OCI-LY3 (cell line): ENCODE results near the gene TAC3.

ENCODE experiments used
- H2AFZ ChIP-seq: fragments of 200-600, 300-600 bp; shearing (Covaris generic); 2 replicates; pipeline ENCODE4 v1.6.0; 2014; ENCODE audit warnings: antibody characterized with exemption, low read depth, low read length
- H3K27ac ChIP-seq: fragments of 200-600, 300-600 bp; sonication (generic); 2 replicates; pipeline ENCODE4 v1.5.1; 2014; ENCODE audit warnings: mild to moderate bottlenecking, low read length, moderate library complexity, mixed read lengths
- H3K27me3 ChIP-seq: fragments of 200-600, 300-600 bp; sonication (generic); 2 replicates; pipeline ENCODE4 v1.6.1; 2014; ENCODE audit warnings: low read depth, low read length, mixed read lengths
- H3K36me3 ChIP-seq: fragments of 200-600, 300-600 bp; sonication (generic); replicated peaks from 2 replicates; pipeline ENCODE3; 2014; ENCODE audit warnings: low read depth, low read length, mixed read lengths
- H3K4me1 ChIP-seq: fragments of 300-600, 200-600 bp; sonication (generic); 2 replicates; pipeline ENCODE4 v1.6.1; 2014; ENCODE audit warnings: low read length, mixed read lengths
- H3K4me2 ChIP-seq: fragments of 200-600, 300-600 bp; sonication (generic); 2 replicates; pipeline ENCODE4 v1.6.1; 2014; ENCODE audit warnings: low read length, mixed read lengths
- H3K4me3 ChIP-seq: fragments of 300-600, 200-600 bp; sonication (generic); 2 replicates; pipeline ENCODE4 v1.5.1; 2014; ENCODE audit warnings: antibody characterized with exemption, mild to moderate bottlenecking, low read length, moderate library complexity
- H3K79me2 ChIP-seq: fragments of 300-600, 200-600 bp; shearing (Covaris generic); 2 replicates; pipeline ENCODE4 v1.6.1; 2014; ENCODE audit warnings: mild to moderate bottlenecking, low read length, mixed read lengths
- H3K9ac ChIP-seq: fragments of 300-600, 200-600 bp; shearing (Covaris generic); 2 replicates; pipeline ENCODE4 v1.6.0; 2014; ENCODE audit warnings: mild to moderate bottlenecking, low read length, moderate library complexity
- H3K9me3 ChIP-seq: fragments of 200-600, 300-600 bp; shearing (Covaris generic); 2 replicates; pipeline ENCODE4 v1.6.1; 2014; ENCODE audit warnings: low read length, mixed read lengths; ENCODE audit not compliant: insufficient read depth
- H4K20me1 ChIP-seq: fragments of 200-600, 300-600 bp; sonication (generic); 2 replicates; pipeline ENCODE4 v1.6.1; 2016; ENCODE audit warnings: low read length, mixed read lengths; ENCODE audit not compliant: insufficient read depth
- CTCF ChIP-seq: fragments of 200-600, 300-600 bp; sonication (generic); IDR thresholded peaks from 2 replicates; pipeline ENCODE4 v1.5.1; 2014; ENCODE audit warnings: antibody characterized with exemption, low read length, low read depth
- EZH2phosphoT487 ChIP-seq: fragments of 200-600 bp; shearing (Covaris generic); IDR thresholded peaks from 2 replicates; pipeline ENCODE4 v1.6.1; 2018; ENCODE audit warnings: antibody characterized with exemption, mixed run types, low read depth

The TAC3 gene

GRCh38 chr12:57049119-57049446 lies 32.8 kb upstream of the TAC3 start:
- H3K4me3 ChIP-seq = no peak overlapping the region
- H3K36me3 ChIP-seq = peaks cover 2% of the 10 kb centered on the region
- H3K9me3 ChIP-seq = no peaks in the 10 kb centered on the region
- H3K9ac ChIP-seq = no peak overlapping the region
- no peak overlapping the region for H3K4me2 ChIP-seq
- no peak for TF ChIP-seq EZH2phosphoT487
- no peak for TF ChIP-seq CTCF
- H3K79me2 ChIP-seq = no peaks in the 10 kb centered on the region
- H3K27me3 ChIP-seq = no peaks in the 10 kb centered on the region; the same call in 1 of the 2 replicates
- H3K27ac ChIP-seq = no peak overlapping the region
- peaks cover 18% of the 10 kb centered on the region for H3K4me1 ChIP-seq
- H4K20me1 ChIP-seq = no peaks in the 10 kb centered on the region
- no peak overlapping the region for H2AFZ ChIP-seq

GRCh38 chr12:57048423-57049118 lies 32.2 kb upstream of the TAC3 start:
- H3K9ac ChIP-seq = no peak overlapping the region
- no peaks in the 10 kb centered on the region for H3K36me3 ChIP-seq
- no peaks in the 10 kb centered on the region for H3K79me2 ChIP-seq
- H3K4me1 ChIP-seq = peaks cover 18% of the 10 kb centered on the region
- H3K9me3 ChIP-seq = no peaks in the 10 kb centered on the region
- TF ChIP-seq CTCF = no peak
- TF ChIP-seq EZH2phosphoT487 = no peak
- no peak overlapping the region for H3K4me2 ChIP-seq
- H3K4me3 ChIP-seq = no peak overlapping the region
- no peak overlapping the region for H3K27ac ChIP-seq
- H3K27me3 ChIP-seq = no peaks in the 10 kb centered on the region; the same call in 1 of the 2 replicates
- no peaks in the 10 kb centered on the region for H4K20me1 ChIP-seq
- no peak overlapping the region for H2AFZ ChIP-seq

- no peaks in the 10 kb centered on the region for H4K20me1 ChIP-seq
- H3K79me2 ChIP-seq = no peaks in the 10 kb centered on the region
- H3K9ac ChIP-seq = no peak overlapping the region
- H3K4me2 ChIP-seq = no peak overlapping the region
- TF ChIP-seq CTCF (no peak), EZH2phosphoT487 (no peak)
- H3K36me3 ChIP-seq = no peaks in the 10 kb centered on the region
- peaks cover 18% of the 10 kb centered on the region for H3K4me1 ChIP-seq
- no peak overlapping the region for H3K4me3 ChIP-seq
- H3K27me3 ChIP-seq = no peaks in the 10 kb centered on the region; the same call in 1 of the 2 replicates
- no peak overlapping the region for H3K27ac ChIP-seq
- no peak overlapping the region for H2AFZ ChIP-seq
- no peaks in the 10 kb centered on the region for H3K9me3 ChIP-seq
Observed at GRCh38 chr12:57047981-57048380, 31.7 kb upstream of the TAC3 start.

GRCh38 chr12:57046947-57047890 lies 30.9 kb upstream of the TAC3 start:
- Histone ChIP-seq H3K4me2 (peak overlapping the region; percentile 70), H3K27me3 (no peaks in the 10 kb centered on the region; the same call in 1 of the 2 replicates), H3K4me3 (peak overlapping the region; percentile 33), H3K9me3 (no peaks in the 10 kb centered on the region), H3K27ac (no peak overlapping the region), H3K36me3 (no peaks in the 10 kb centered on the region), H3K9ac (no peak overlapping the region), H3K79me2 (no peaks in the 10 kb centered on the region), H4K20me1 (no peaks in the 10 kb centered on the region), H3K4me1 (peaks cover 18% of the 10 kb centered on the region), H2AFZ (no peak overlapping the region)
- TF ChIP-seq CTCF (no peak), EZH2phosphoT487 (no peak)
